HG02623 (cell line): Measurements from ENCODE around the gene LSM4.

ENCODE experiments used
- ATAC-seq: cut with Tn5 transposase; IDR thresholded peaks from one replicate; pipeline ENCODE4 v1.9.1; 2021; ENCODE audit warnings: moderate library complexity; ENCODE audit not compliant: unreplicated experiment

Gene LSM4

DNA sequence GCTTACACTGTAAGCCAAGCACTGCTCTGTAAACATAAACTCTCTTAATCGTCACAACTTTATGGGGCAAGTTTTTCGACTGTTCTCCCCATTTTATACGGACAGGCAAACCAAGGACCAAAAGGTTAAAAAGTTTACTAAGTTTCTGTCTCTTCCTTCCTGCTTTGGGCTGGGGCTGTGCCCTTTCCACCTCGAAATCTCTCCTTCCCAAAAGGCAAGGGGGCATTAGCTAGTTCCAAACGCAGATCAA lies 43.7 kb downstream of the LSM4 start:
- no peak for ATAC-seq

- no peak for ATAC-seq
Measured at GRCh38 chr19:18278521-18279265, 44.2 kb downstream of the LSM4 start.

DNA sequence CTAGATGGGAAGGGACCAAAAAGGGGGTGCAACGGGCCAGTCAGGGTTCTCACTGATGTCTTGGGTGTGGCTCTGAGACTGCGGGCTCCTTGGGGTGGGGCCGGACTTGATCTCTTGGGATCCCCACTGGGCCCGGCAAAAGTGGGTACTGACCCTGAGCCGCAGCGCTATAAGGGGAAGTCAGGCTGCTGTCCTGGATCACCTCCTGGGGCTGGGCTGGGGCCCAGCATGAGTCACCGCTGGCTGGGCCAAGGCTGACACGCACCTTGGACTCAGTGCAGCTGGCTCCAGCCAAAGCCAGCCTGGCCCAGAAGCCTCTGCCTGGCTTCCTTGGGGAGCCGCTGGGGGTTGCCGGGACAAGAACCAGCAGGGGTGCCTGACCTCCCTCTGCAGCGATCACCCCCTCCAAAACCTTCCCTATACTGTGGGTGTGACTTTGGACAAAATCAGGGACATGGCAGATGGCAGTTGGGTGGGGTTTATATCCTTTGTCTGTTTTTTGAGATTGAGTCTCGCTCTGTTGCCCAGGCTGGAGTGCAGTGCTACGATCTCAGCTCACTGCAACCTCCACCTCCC lies 48.0 kb downstream of the LSM4 start:
- ATAC-seq = no peak

- no peak for ATAC-seq
Measured at GRCh38 chr19:18274219-18274780, 48.6 kb downstream of the LSM4 start, which contains the start of gene IQCN. Gene IQCN (minus strand): TSS chr19:18274452. CDS start chr19:18269478, 4,974 bp downstream.

DNA sequence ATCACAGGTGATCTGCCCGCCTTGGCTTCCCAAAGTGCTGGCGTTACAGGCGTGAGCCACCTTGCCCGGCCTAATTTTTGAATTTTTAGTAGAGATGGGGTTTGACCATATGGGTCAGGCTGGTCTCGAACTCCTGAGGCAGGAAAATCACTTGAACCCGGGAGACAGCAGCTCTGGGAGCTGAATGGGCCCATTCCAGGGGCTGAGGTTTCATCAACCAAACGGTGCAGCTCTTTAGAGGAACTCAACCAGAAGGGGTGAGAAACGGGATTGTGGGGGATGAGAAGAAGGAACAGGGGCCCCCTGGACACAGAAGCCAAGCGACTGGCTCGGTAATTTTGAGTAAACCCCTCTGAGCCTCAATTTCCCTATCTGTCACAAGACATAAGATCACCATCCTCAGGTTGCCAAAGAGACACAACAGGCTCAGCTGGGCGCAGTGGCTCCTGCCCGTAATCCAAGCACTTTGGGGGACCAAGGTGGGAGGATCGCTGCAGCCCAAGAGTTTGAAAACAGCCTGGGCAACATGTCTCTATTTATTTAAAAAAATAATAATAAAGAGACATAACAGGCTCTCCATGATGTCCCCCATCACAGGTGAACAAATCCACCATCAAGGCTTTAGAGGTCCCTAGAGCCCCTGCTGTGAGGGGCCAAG lies 49.2 kb downstream of the LSM4 start:
- no peak for ATAC-seq

DNA sequence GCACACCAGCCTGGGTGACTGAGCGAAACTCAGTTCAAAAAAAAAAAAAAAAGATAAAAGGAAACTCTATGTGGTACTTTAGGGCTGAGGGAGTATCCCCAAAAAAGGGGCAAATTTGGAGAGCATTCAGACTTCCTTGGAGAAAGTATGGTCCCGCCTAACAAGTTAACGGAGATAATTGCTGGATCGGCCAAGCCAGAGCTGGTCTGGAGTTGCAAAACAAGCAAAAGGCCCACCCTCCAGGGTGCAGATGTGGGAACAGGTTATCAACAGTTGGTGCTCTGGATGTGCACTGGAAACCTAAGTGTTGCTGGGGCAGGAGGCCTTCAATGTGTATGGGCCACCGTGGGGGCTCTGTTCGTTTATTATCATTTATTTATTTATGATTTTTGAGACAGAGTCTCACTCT lies 51.4 kb downstream of the LSM4 start:
- ATAC-seq = no peak

DNA sequence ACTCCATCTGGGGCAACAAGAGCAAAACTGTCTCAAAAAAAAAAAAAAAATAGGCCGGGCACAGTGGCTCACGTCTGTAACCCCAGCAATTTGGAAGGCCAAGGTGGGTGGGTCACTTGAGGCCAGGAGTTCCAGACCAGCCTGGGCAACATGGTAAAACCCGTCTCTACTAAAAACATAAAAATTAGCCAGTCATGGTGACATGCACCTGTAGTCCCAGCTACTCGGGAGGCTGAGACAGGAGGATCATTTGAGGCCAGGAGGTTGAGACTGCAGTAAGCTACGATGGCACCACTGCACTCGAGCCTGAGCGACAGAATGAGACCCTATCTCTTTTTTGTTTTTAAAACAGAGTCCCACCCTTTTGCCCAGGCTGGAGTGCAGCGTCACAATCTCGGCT lies 52.5 kb downstream of the LSM4 start:
- ATAC-seq = no peak

DNA sequence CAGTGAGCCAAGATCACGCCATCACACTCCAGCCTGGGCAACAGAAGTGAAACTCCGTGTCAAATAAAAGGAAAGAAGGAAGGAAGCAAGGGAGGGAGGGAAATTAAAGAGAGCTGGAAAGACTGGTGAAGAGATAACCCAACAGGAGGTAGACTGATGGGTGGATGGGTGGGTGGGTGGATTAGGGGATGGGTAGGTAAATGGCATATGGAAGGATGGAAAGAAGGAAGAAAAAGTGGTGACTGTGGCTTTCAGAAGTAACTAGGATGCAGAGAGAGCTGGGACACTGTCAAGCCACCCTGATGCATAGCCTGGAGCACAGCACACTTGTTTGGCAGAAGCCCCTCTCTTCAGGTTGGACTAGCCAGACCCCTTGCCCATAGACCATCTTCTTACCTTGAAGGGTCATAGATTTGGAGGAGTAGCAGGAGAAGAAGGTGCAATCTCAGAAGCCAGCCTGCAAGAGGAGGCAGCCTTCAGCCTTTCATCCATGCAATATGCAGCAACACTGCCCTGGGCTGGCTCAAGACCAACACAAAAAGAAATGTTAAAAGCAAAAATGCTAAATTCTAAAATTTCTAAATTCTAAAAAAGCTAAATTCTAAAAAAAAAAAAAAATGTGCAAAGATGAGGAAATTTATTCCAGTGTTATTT lies 53.7 kb downstream of the LSM4 start:
- no peak for ATAC-seq

- no peak for ATAC-seq
Measured at GRCh38 chr19:18266771-18267686, 55.8 kb downstream of the LSM4 start.

- ATAC-seq = no peak
Measured at GRCh38 chr19:18265582-18265981, 57.3 kb downstream of the LSM4 start.

GRCh38 chr19:18264971-18265540 lies 57.8 kb downstream of the LSM4 start:
- ATAC-seq = no peak

- no peak for ATAC-seq
Measured at GRCh38 chr19:18264137-18264854, 58.6 kb downstream of the LSM4 start.

DNA sequence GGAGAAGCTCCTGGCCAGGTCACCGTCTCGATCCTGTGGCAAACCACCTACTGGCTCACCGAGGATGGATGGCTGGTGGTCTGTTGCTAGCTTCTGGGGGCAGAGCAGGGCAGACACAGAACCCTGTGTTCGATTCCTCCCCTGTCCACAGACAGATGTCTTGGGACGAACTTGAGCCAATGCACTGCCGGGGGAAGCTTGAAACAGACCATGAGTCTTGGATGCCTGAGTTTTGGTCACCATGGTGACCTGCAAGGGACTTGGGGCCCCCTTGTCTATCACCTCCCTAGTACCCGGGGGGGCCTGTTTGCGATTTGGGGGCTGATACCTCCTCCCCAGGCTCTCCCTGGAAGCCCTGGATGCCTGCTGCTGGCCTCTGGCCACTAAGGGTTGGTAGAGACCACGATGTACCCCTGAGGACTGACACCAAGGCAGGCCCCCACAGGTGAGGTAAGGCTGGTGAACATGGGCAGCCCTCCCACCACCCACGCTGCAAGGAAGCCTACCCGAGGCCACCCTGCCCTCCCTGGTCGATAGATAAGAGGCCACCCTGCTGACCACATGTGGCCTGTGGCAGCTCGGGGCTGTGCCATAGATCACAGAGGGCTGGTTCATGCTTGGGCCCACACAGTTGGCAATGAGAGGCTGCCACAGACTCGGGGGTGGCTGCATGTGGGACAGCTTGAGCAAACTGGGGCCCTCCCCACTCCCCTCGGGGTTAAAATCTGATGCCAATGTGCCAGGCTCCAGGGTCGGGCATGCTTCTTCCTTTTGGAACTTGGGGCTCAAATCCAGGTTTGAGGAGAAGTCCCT lies 59.3 kb downstream of the LSM4 start:
- no peak for ATAC-seq

GRCh38 chr19:18262917-18263316 lies 60.0 kb downstream of the LSM4 start:
- ATAC-seq = no peak

DNA sequence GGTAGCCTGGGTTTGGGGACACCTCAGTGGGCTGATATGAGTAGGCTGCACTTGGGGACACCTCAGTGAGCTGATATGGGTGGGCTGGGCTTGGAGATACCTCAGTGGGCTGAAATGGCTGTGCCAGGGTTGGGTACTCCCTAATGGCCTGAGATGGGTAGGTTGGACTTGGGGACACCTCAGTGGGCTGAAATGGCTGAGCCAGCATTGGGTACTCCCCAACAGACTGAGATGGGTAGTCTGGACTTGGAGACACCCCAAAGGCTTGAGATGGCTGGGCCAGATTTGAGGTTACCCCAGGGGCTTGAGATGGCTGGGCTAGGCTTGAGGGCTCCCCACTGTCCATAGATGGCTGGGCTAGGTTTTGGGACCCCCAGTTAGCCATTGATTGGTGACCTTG lies 60.7 kb downstream of the LSM4 start:
- no peak for ATAC-seq

GRCh38 chr19:18261474-18261873 lies 61.4 kb downstream of the LSM4 start:
- ATAC-seq = no peak

DNA sequence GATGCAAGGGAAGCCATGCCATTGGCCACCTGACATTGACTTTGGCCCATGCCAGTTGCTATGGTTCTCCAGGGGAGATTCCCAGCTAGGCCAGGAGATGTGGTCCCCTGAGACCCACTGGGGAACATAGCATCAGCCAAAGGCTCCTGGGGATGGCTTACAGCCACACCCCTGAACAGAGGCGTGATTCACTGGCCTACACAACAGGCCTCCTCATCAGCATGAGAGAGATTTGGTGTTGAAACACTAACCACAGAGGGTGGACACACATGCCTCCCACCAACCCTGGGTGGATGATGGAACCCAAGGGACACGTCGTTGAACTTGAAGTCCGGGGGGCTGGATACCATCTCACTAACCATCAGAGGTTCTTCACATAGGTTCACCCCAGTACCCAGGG lies 63.0 kb downstream of the LSM4 start:
- no peak for ATAC-seq

- no peak for ATAC-seq
Measured at GRCh38 chr19:18257503-18258470, 65.1 kb downstream of the LSM4 start.
